H9 (cell line): ENCODE data around the gene CCT2. TPM values are rescaled to one million over a fixed set of nuclear protein-coding genes. Genes with fewer than 3 reads are reported as not detected.

Experiments used
- DNase-seq: peaks from one replicate; pipeline ENCODE4 v3.0.0-alpha.2; 2017
- H2AFZ ChIP-seq: one replicate; pipeline ENCODE4 v1.6.1; 2013; ENCODE audit warnings: mild to moderate bottlenecking, low read length, control low read depth, moderate library complexity
- H2AK5ac ChIP-seq: 2 replicates; pipeline ENCODE4 v1.6.1; 2013; ENCODE audit warnings: low read length, control low read depth, mixed read lengths; ENCODE audit not compliant: insufficient read length
- H2BK120ac ChIP-seq: one replicate; pipeline ENCODE4 v1.6.1; 2013; ENCODE audit warnings: low read depth, mild to moderate bottlenecking, low read length, control low read depth, inconsistent platforms; ENCODE audit not compliant: poor library complexity, severe bottlenecking
- H2BK12ac ChIP-seq: 2 replicates; pipeline ENCODE4 v1.6.1; 2013; ENCODE audit warnings: low read length, control low read depth, mixed read lengths, low read depth; ENCODE audit not compliant: insufficient read length
- H2BK15ac ChIP-seq: 2 replicates; pipeline ENCODE4 v1.6.1; 2013; ENCODE audit warnings: low read depth, low read length, control low read depth
- H2BK20ac ChIP-seq: one replicate; pipeline ENCODE4 v1.6.1; 2013; ENCODE audit warnings: low read depth, mild to moderate bottlenecking, low read length, control low read depth, inconsistent platforms; ENCODE audit not compliant: poor library complexity, severe bottlenecking
- H2BK5ac ChIP-seq: 2 replicates; pipeline ENCODE4 v1.6.1; 2013; ENCODE audit warnings: low read length, control low read depth, mixed read lengths; ENCODE audit not compliant: insufficient read length
- H3K14ac ChIP-seq: 2 replicates; pipeline ENCODE4 v1.6.1; 2013; ENCODE audit warnings: low read length, control low read depth; ENCODE audit not compliant: insufficient read depth
- H3K18ac ChIP-seq: 2 replicates; pipeline ENCODE4 v1.6.1; 2013; ENCODE audit warnings: low read depth, mild to moderate bottlenecking, mixed read lengths, low read length, control low read depth; ENCODE audit not compliant: insufficient read length
- H3K23ac ChIP-seq: 2 replicates; pipeline ENCODE4 v1.6.1; 2013; ENCODE audit warnings: low read length, control low read depth, mixed read lengths, low read depth; ENCODE audit not compliant: insufficient read length
- H3K23me2 ChIP-seq: 2 replicates; pipeline ENCODE4 v1.6.1; 2013; ENCODE audit warnings: low read depth, mild to moderate bottlenecking, mixed read lengths, low read length, control low read depth; ENCODE audit not compliant: insufficient read length, poor library complexity, severe bottlenecking
- H3K27ac ChIP-seq: 2 replicates; pipeline ENCODE4 v1.5.1; 2013; ENCODE audit warnings: low read length, control low read depth, mixed read lengths, low read depth; ENCODE audit not compliant: insufficient read length
- H3K27me3 ChIP-seq: 2 replicates; pipeline ENCODE4 v1.6.1; 2013; ENCODE audit warnings: low read length, control low read depth, inconsistent platforms; ENCODE audit not compliant: insufficient read depth
- H3K4ac ChIP-seq: 2 replicates; pipeline ENCODE4 v1.6.1; 2013; ENCODE audit warnings: low read depth, mild to moderate bottlenecking, control low read depth, inconsistent platforms, low read length, moderate library complexity
- H3K4me1 ChIP-seq: 2 replicates; pipeline ENCODE4 v1.6.1; 2013; ENCODE audit warnings: low read length, control low read depth, inconsistent platforms; ENCODE audit not compliant: insufficient read depth
- H3K4me2 ChIP-seq: 2 replicates; pipeline ENCODE4 v1.6.1; 2013; ENCODE audit warnings: low read length, control low read depth, mixed read lengths; ENCODE audit not compliant: insufficient read length, insufficient read depth
- H3K56ac ChIP-seq: 2 replicates; pipeline ENCODE4 v1.6.1; 2013; ENCODE audit warnings: low read depth, mild to moderate bottlenecking, mixed read lengths, low read length, control low read depth; ENCODE audit not compliant: insufficient read length
- H3K79me1 ChIP-seq: 2 replicates; pipeline ENCODE4 v1.6.1; 2013; ENCODE audit warnings: low read depth, mild to moderate bottlenecking, moderate library complexity, low read length, control low read depth, inconsistent platforms; ENCODE audit not compliant: insufficient read depth, poor library complexity, severe bottlenecking
- H3K79me2 ChIP-seq: 2 replicates; pipeline ENCODE4 v1.6.1; 2013; ENCODE audit warnings: low read length, control low read depth, inconsistent platforms; ENCODE audit not compliant: insufficient read depth
- H3K9ac ChIP-seq: 2 replicates; pipeline ENCODE4 v1.6.1; 2013; ENCODE audit warnings: low read length, control low read depth, mixed read lengths; ENCODE audit not compliant: insufficient read length; ENCODE audit errors: extremely low read depth
- H3K9me3 ChIP-seq: one replicate; pipeline ENCODE4 v1.6.1; 2013; ENCODE audit warnings: low read depth, low read length, inconsistent platforms; ENCODE audit not compliant: control insufficient read depth
- H3T11ph ChIP-seq: one replicate; pipeline ENCODE4 v1.6.1; 2013; ENCODE audit warnings: mild to moderate bottlenecking, low read length, control low read depth, inconsistent platforms
- H4K20me1 ChIP-seq: one replicate; pipeline ENCODE4 v1.6.1; 2013; ENCODE audit not compliant: control insufficient read depth, insufficient read length, insufficient read depth
- H4K5ac ChIP-seq: 2 replicates; pipeline ENCODE4 v1.6.1; 2013; ENCODE audit warnings: low read depth, mild to moderate bottlenecking, mixed read lengths, low read length, control low read depth; ENCODE audit not compliant: insufficient read length
- H4K8ac ChIP-seq: replicated peaks from 2 replicates; pipeline ENCODE4 v1.6.1; 2013; ENCODE audit warnings: low read length, control low read depth, mixed read lengths, low read depth; ENCODE audit not compliant: insufficient read length
- H4K91ac ChIP-seq: 2 replicates; pipeline ENCODE4 v1.6.1; 2013; ENCODE audit warnings: low read depth, mild to moderate bottlenecking, moderate library complexity, mixed read lengths, low read length, control low read depth; ENCODE audit not compliant: insufficient read length
- H3K27ac Mint-ChIP-seq, 3 experiments: 2 replicates in 2 of 3; 3 replicates in 1 of 3; pipeline ENCODE4 v1.8.0; 2020 to 2021; ENCODE audit warnings: mixed read lengths in 3 of 3, mild to moderate bottlenecking in 1 of 3, moderate library complexity in 1 of 3
- H3K27me3 Mint-ChIP-seq: 2 replicates; pipeline ENCODE4 v1.8.0; 2021; ENCODE audit warnings: low read depth, mild to moderate bottlenecking, moderate library complexity, mixed read lengths
- H3K36me3 Mint-ChIP-seq, 3 experiments: 2 replicates in 2 of 3; 3 replicates in 1 of 3; pipeline ENCODE4 v1.8.0; 2020 to 2021; ENCODE audit warnings: low read depth in 3 of 3, mixed read lengths in 3 of 3; ENCODE audit not compliant: insufficient read depth in 1 of 3
- H3K4me1 Mint-ChIP-seq, 2 experiments: 2 replicates each; pipeline ENCODE4 v1.8.0; 2020; ENCODE audit warnings: mixed read lengths in 2 of 2
- H3K4me3 Mint-ChIP-seq, 2 experiments: 2 replicates in 1 of 2; 3 replicates in 1 of 2; pipeline ENCODE4 v1.8.0; 2020 to 2021; ENCODE audit warnings: mild to moderate bottlenecking in 2 of 2, mixed read lengths in 2 of 2, moderate library complexity in 1 of 2
- H3K9me3 Mint-ChIP-seq, 2 experiments: 2 replicates in 1 of 2; 3 replicates in 1 of 2; pipeline ENCODE4 v1.8.0; 2020; ENCODE audit warnings: mild to moderate bottlenecking in 2 of 2, mixed read lengths in 2 of 2, moderate library complexity in 1 of 2
- CTCF ChIP-seq: fragments of 200-600 bp; sonication (generic); conservative IDR thresholded peaks from 3 replicates; pipeline ENCODE4 v1.8.0; 2021; ENCODE audit warnings: antibody characterized with exemption, mild to moderate bottlenecking
- WGBS: extraction: QIAGEN DNeasy Blood & Tissue Kit; methylation state at CpG from one replicate; pipeline ENCODE4 v1.1.7; 2013; ENCODE audit warnings: missing lambda C conversion rate, low lambda C conversion rate, mixed read lengths; ENCODE audit not compliant: insufficient read length; ENCODE audit errors: extremely low coverage; 5-methylcytosine and 5-hydroxymethylcytosine counted together
- total RNA-seq: library from RNA; stranded (reverse); gene quantifications from 2 replicates; pipeline ENCODE4 v1.2.1, GENCODE V29; 2021

The CCT2 gene
- total RNA-seq, 1 experiment from 2014 or later = 405 TPM

GRCh38 chr12:69545081-69545480 is 40.2 kb upstream of the CCT2 start:
- no peak overlapping the region for H3T11ph ChIP-seq
- H2AK5ac ChIP-seq = no peak overlapping the region
- peaks cover 16 to 20% (median 16%) of the 10 kb centered on the region in 3 experiments for H3K36me3 Mint-ChIP-seq
- no peak overlapping the region for H4K91ac ChIP-seq
- H3K27ac Mint-ChIP-seq = no peak overlapping the region
- no peaks in the 10 kb centered on the region for H3K27me3 ChIP-seq
- no peak overlapping the region for H2BK120ac ChIP-seq
- H4K20me1 ChIP-seq = no peaks in the 10 kb centered on the region
- H3K4me2 ChIP-seq = no peak overlapping the region
- H2BK20ac ChIP-seq = no peak overlapping the region
- H3K79me2 ChIP-seq = no peaks in the 10 kb centered on the region
- no peak overlapping the region for H3K27ac ChIP-seq
- H3K4me1 ChIP-seq = no peaks in the 10 kb centered on the region
- no peak overlapping the region for H4K5ac ChIP-seq
- no peak overlapping the region for H3K9ac ChIP-seq
- H3K4me1 Mint-ChIP-seq = peaks cover 6% of the 10 kb centered on the region in 2 experiments
- WGBS = no CpG with 5 or more reads among the region's 1 CpG
- H3K18ac ChIP-seq = no peak overlapping the region
- no peak overlapping the region for H3K56ac ChIP-seq
- H2BK5ac ChIP-seq = no peak overlapping the region
- no peak overlapping the region for H3K4me3 Mint-ChIP-seq
- H3K9me3 ChIP-seq = no peaks in the 10 kb centered on the region
- H2AFZ ChIP-seq = no peak overlapping the region
- no peak for TF ChIP-seq CTCF
- H3K27me3 Mint-ChIP-seq = no peaks in the 10 kb centered on the region
- H3K9me3 Mint-ChIP-seq = peaks cover 6 to 8% of the 10 kb centered on the region in 2 experiments
- no peak overlapping the region for H2BK12ac ChIP-seq
- H3K23me2 ChIP-seq = no peaks in the 10 kb centered on the region
- peaks cover 3% of the 10 kb centered on the region for H3K79me1 ChIP-seq
- no peak overlapping the region for H2BK15ac ChIP-seq
- DNase-seq = no peak
- no peak overlapping the region for H3K14ac ChIP-seq
- no peak overlapping the region for H3K23ac ChIP-seq
- H4K8ac ChIP-seq = no peak overlapping the region
- no peak overlapping the region for H3K4ac ChIP-seq
